OCI-LY7 (cell line): ENCODE results near the gene OGFR.

Experiments
- EZH2phosphoT487 ChIP-seq: fragments of 200-600 bp; sonication (generic); IDR thresholded peaks from 2 replicates; pipeline ENCODE4 v1.6.1; 2018; ENCODE audit warnings: low read depth, borderline replicate concordance, mild to moderate bottlenecking, mixed run types, antibody characterized with exemption, low read length, moderate library complexity, mixed read lengths
- TF ChIP-seq, protein P1 (sequence below): fragments of 200-600 bp; sonication (generic); conservative IDR thresholded peaks from 2 replicates; pipeline ENCODE4 v1.5.1; 2014; ENCODE audit warnings: mild to moderate bottlenecking, antibody characterized with exemption, low read length, moderate library complexity, mixed read lengths

DNA sequence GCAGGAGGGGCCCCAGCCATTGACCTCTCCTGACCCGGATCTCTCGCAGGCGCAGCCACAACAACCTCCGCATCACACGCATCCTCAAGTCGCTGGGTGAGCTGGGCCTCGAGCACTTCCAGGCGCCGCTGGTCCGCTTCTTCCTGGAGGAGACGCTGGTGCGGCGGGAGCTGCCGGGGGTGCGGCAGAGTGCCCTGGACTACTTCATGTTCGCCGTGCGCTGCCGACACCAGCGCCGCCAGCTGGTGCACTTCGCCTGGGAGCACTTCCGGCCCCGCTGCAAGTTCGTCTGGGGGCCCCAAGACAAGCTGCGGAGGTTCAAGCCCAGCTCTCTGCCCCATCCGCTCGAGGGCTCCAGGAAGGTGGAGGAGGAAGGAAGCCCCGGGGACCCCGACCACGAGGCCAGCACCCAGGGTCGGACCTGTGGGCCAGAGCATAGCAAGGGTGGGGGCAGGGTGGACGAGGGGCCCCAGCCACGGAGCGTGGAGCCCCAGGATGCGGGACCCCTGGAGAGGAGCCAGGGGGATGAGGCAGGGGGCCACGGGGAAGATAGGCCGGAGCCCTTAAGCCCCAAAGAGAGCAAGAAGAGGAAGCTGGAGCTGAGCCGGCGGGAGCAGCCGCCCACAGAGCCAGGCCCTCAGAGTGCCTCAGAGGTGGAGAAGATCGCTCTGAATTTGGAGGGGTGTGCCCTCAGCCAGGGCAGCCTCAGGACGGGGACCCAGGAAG, 7.7 kb downstream of the OGFR start:
- TF ChIP-seq, protein P1, sequence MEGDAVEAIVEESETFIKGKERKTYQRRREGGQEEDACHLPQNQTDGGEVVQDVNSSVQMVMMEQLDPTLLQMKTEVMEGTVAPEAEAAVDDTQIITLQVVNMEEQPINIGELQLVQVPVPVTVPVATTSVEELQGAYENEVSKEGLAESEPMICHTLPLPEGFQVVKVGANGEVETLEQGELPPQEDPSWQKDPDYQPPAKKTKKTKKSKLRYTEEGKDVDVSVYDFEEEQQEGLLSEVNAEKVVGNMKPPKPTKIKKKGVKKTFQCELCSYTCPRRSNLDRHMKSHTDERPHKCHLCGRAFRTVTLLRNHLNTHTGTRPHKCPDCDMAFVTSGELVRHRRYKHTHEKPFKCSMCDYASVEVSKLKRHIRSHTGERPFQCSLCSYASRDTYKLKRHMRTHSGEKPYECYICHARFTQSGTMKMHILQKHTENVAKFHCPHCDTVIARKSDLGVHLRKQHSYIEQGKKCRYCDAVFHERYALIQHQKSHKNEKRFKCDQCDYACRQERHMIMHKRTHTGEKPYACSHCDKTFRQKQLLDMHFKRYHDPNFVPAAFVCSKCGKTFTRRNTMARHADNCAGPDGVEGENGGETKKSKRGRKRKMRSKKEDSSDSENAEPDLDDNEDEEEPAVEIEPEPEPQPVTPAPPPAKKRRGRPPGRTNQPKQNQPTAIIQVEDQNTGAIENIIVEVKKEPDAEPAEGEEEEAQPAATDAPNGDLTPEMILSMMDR, result no peak
- TF ChIP-seq EZH2phosphoT487, result no peak
